Naive thymus-derived CD4-positive, alpha-beta T cell (primary cell): ENCODE results near the gene KRT71. TPM values are rescaled to one million over a fixed set of nuclear protein-coding genes. Genes with fewer than 3 reads are reported as not detected.
A peak's percentile ranks its signal among the peaks of the same experiment; 100 is the strongest.

ENCODE experiments used
- ATAC-seq: fragments of 150-1000 bp; cut with Tn5 transposase; 2 replicates; pipeline ENCODE4 v1.10.0; 2021; ENCODE audit warnings: mild to moderate bottlenecking, moderate library complexity
- CTCF ChIA-PET: fragments of 350-600 bp; sonication (Branson Sonifier 250); formaldehyde crosslinking; loops from one replicate; lab custom pipeline; 2021; ENCODE audit warnings: antibody characterized with exemption; lab: Charles Lee
- POLR2A ChIA-PET: fragments of 350-600 bp; sonication (Branson Sonifier 250); formaldehyde crosslinking; loops from one replicate; lab custom pipeline; 2021; ENCODE audit warnings: antibody characterized with exemption, inconsistent platforms; lab: Charles Lee
- DNase-seq, 9 donors: peaks; one replicate each; pipeline versions ENCODE4 v3.0.0 to v3.0.0-alpha.2; 2020 to 2022; ENCODE audit warnings: mixed read lengths in 1 of 9
- H3K27ac ChIP-seq: one replicate; pipeline ENCODE4 v1.7.0; 2013; ENCODE audit warnings: mild to moderate bottlenecking, low read depth, low read length, moderate library complexity
- H3K27me3 ChIP-seq, 2 donors: one replicate each; pipeline ENCODE4 v1.7.0; 2013; ENCODE audit warnings: low read length in 2 of 2, mild to moderate bottlenecking in 2 of 2, moderate library complexity in 2 of 2; ENCODE audit not compliant: control insufficient read depth in 2 of 2, insufficient read depth in 2 of 2
- H3K36me3 ChIP-seq, 3 experiments: 1 replicate in 2 of 3; 2 replicates in 1 of 3; pipeline ENCODE4 v1.7.0; 2013; ENCODE audit warnings: low read length in 3 of 3, mild to moderate bottlenecking in 3 of 3, moderate library complexity in 1 of 3; ENCODE audit not compliant: insufficient read depth in 3 of 3, control insufficient read depth in 2 of 3
- H3K4me1 ChIP-seq, 2 donors: one replicate each; pipeline ENCODE4 v1.7.0; 2013; ENCODE audit warnings: low read length in 2 of 2, mild to moderate bottlenecking in 2 of 2, moderate library complexity in 1 of 2; ENCODE audit not compliant: control insufficient read depth in 2 of 2, insufficient read depth in 2 of 2
- H3K4me3 ChIP-seq: 2 replicates; pipeline ENCODE4 v1.7.0; 2013; ENCODE audit warnings: mild to moderate bottlenecking, low read length
- H3K9me3 ChIP-seq, 3 experiments: 1 replicate in 2 of 3; 2 replicates in 1 of 3; pipeline ENCODE4 v1.7.0; 2013; ENCODE audit warnings: low read length in 3 of 3; ENCODE audit not compliant: control insufficient read depth in 2 of 3
- H3K27ac Mint-ChIP-seq, 9 donors: one replicate each; pipeline ENCODE4 v1.8.0; 2020 to 2022; ENCODE audit warnings: mixed read lengths in 9 of 9, mild to moderate bottlenecking in 8 of 9, moderate library complexity in 5 of 9, inconsistent platforms in 2 of 9
- H3K27me3 Mint-ChIP-seq, 5 donors: one replicate each; pipeline ENCODE4 v1.8.0; 2021 to 2022; ENCODE audit warnings: mixed read lengths in 5 of 5, mild to moderate bottlenecking in 1 of 5
- H3K36me3 Mint-ChIP-seq, 5 donors: one replicate each; pipeline ENCODE4 v1.8.0; 2020 to 2022; ENCODE audit warnings: mixed read lengths in 5 of 5, mild to moderate bottlenecking in 3 of 5, inconsistent platforms in 1 of 5
- H3K4me1 Mint-ChIP-seq, 7 donors: one replicate each; pipeline ENCODE4 v1.8.0; 2020 to 2022; ENCODE audit warnings: mixed read lengths in 7 of 7, mild to moderate bottlenecking in 3 of 7, inconsistent platforms in 1 of 7
- H3K4me3 Mint-ChIP-seq, 10 donors: one replicate each; pipeline ENCODE4 v1.8.0; 2020 to 2022; ENCODE audit warnings: mild to moderate bottlenecking in 10 of 10, mixed read lengths in 10 of 10, moderate library complexity in 6 of 10, inconsistent platforms in 2 of 10
- H3K9me3 Mint-ChIP-seq, 11 donors: one replicate each; pipeline ENCODE4 v1.8.0; 2020 to 2022; ENCODE audit warnings: mixed read lengths in 11 of 11, mild to moderate bottlenecking in 4 of 11, inconsistent platforms in 1 of 11, moderate library complexity in 1 of 11
- intact Hi-C, 2 donors: fragments of 100-400 bp; cut with micrococcal nuclease; formaldehyde crosslinking; loops; one replicate each; pipeline ENCODE4 v1.15.1; 2023
- polyA plus RNA-seq, 2 donors: library from polyadenylated mRNA; unstranded; fragments of 300-500 nt; fragmentation: Illumina TruSeq; gene quantifications; one replicate each; pipeline ENCODE4 v1.2.3, GENCODE V29; 2021
- total RNA-seq, 6 experiments: library from RNA in 5 of 6; stranded (reverse) in 5 of 6; gene quantifications; 1 replicate in 5 of 6; 2 replicates in 1 of 6; pipeline ENCODE4 v1.2.3 and lab custom pipeline; 2021 to 2026

Gene KRT71
- total and polyA plus RNA-seq, 7 experiments from 2014 or later = not detected

GRCh38 chr12:52514471-52515318 lies 38.2 kb downstream of the KRT71 start:
- CTCF ChIA-PET = interaction anchor here (0.6 kb wide), 1 partner anchor 356 kb away, joined by 5 read pairs; no protein-coding TSS in a partner anchor
- H3K27ac ChIP-seq = no peak overlapping the region
- peaks cover 0 to 4% (median 0%) of the 10 kb centered on the region in 3 experiments for H3K9me3 ChIP-seq
- no peak for ATAC-seq
- peaks cover 5 to 22% (median 8%) of the 10 kb centered on the region in 5 donors for H3K27me3 Mint-ChIP-seq
- no peaks in the 10 kb centered on the region for H3K36me3 ChIP-seq
- H3K9me3 Mint-ChIP-seq = peaks cover 0 to 16% (median 4%) of the 10 kb centered on the region in 11 donors
- no peak for DNase-seq
- no peak overlapping the region for H3K4me3 ChIP-seq
- POLR2A ChIA-PET = no interaction called here
- no peaks in the 10 kb centered on the region for H3K4me1 ChIP-seq
- H3K4me3 Mint-ChIP-seq = no peak overlapping the region
- peaks cover 0 to 6% (median 0%) of the 10 kb centered on the region in 5 donors for H3K36me3 Mint-ChIP-seq
- H3K27me3 ChIP-seq = no peaks in the 10 kb centered on the region
- no peak overlapping the region for H3K27ac Mint-ChIP-seq
- intact Hi-C loops = no loop called here
- no peaks in the 10 kb centered on the region for H3K4me1 Mint-ChIP-seq

- H3K4me1 Mint-ChIP-seq = no peaks in the 10 kb centered on the region
- H3K4me3 ChIP-seq = no peak overlapping the region
- no peak for ATAC-seq
- H3K4me3 Mint-ChIP-seq = no peak overlapping the region
- no peaks in the 10 kb centered on the region for H3K4me1 ChIP-seq
- no peaks in the 10 kb centered on the region for H3K36me3 ChIP-seq
- H3K9me3 Mint-ChIP-seq = peaks cover 0 to 16% (median 4%) of the 10 kb centered on the region in 11 donors
- H3K36me3 Mint-ChIP-seq = peaks cover 0 to 6% (median 0%) of the 10 kb centered on the region in 5 donors
- H3K27ac ChIP-seq = no peak overlapping the region
- intact Hi-C loops = no loop called here
- H3K9me3 ChIP-seq = peaks cover 0 to 4% (median 0%) of the 10 kb centered on the region in 3 experiments
- DNase-seq = no peak
- ChIA-PET CTCF (no interaction called here), POLR2A (no interaction called here)
- no peak overlapping the region for H3K27ac Mint-ChIP-seq
- H3K27me3 Mint-ChIP-seq = peaks cover 5 to 25% (median 12%) of the 10 kb centered on the region in 5 donors
- H3K27me3 ChIP-seq = no peaks in the 10 kb centered on the region
Measured at GRCh38 chr12:52513736-52514135, 39.2 kb downstream of the KRT71 start.

- POLR2A ChIA-PET = no interaction called here
Measured at GRCh38 chr12:52508211-52508610, 44.7 kb downstream of the KRT71 start.

GRCh38 chr12:52506858-52507715 lies 45.9 kb downstream of the KRT71 start:
- ATAC-seq = peak; percentile 60

More at GRCh38 chr12:52508211-52508610, 44.7 kb downstream of the KRT71 start:
- intact Hi-C loops = loop anchor here (5.0 to 10.0 kb wide), 2 partner anchors 133 to 356 kb away; no protein-coding TSS in a partner anchor
- peaks cover 0 to 3% (median 0%) of the 10 kb centered on the region in 7 donors for H3K4me1 Mint-ChIP-seq
- H3K36me3 Mint-ChIP-seq = peaks cover 0 to 6% (median 0%) of the 10 kb centered on the region in 5 donors
- Histone ChIP-seq H3K9me3 (peaks cover 0 to 4% (median 0%) of the 10 kb centered on the region in 3 experiments), H3K27me3 (no peaks in the 10 kb centered on the region), H3K4me3 (no peak overlapping the region), H3K4me1 (no peaks in the 10 kb centered on the region), H3K36me3 (no peaks in the 10 kb centered on the region), H3K27ac (no peak overlapping the region)
- H3K9me3 Mint-ChIP-seq = peaks cover 0 to 16% (median 4%) of the 10 kb centered on the region in 11 donors
- no peak for DNase-seq
- CTCF ChIA-PET = no interaction called here
- H3K4me3 Mint-ChIP-seq = no peak overlapping the region
- no peak for ATAC-seq
- peaks cover 18 to 47% (median 39%) of the 10 kb centered on the region in 5 donors for H3K27me3 Mint-ChIP-seq
- no peak overlapping the region for H3K27ac Mint-ChIP-seq

GRCh38 chr12:52502877-52503276 lies 50.1 kb downstream of the KRT71 start:
- Mint-ChIP-seq H3K9me3 (peaks cover 0 to 5% (median 3%) of the 10 kb centered on the region in 11 donors), H3K27me3 (peaks cover 12 to 48% (median 29%) of the 10 kb centered on the region in 5 donors), H3K4me3 (no peak overlapping the region), H3K4me1 (peaks cover 0 to 3% (median 0%) of the 10 kb centered on the region in 7 donors), H3K27ac (no peak overlapping the region), H3K36me3 (no peaks in the 10 kb centered on the region)
- POLR2A ChIA-PET = no interaction called here
- ATAC-seq = no peak
- Histone ChIP-seq H3K27me3 (no peaks in the 10 kb centered on the region), H3K4me1 (no peaks in the 10 kb centered on the region), H3K4me3 (no peak overlapping the region), H3K27ac (no peak overlapping the region), H3K36me3 (no peaks in the 10 kb centered on the region), H3K9me3 (no peaks in the 10 kb centered on the region)
- CTCF ChIA-PET = no interaction called here
- DNase-seq = no peak
- intact Hi-C loops = loop anchor here in 1 of 2 donors (10.0 kb wide), 1 partner anchor 128 kb away; no protein-coding TSS in a partner anchor

More at GRCh38 chr12:52506858-52507715, 45.9 kb downstream of the KRT71 start:
- no peak overlapping the region for H3K4me3 ChIP-seq
- no peak overlapping the region for H3K27ac Mint-ChIP-seq
- H3K4me3 Mint-ChIP-seq = no peak overlapping the region
- DNase-seq = peak in 5 of 9 donors; percentile 13 to 37 (median 26)
- peaks cover 0 to 6% (median 0%) of the 10 kb centered on the region in 5 donors for H3K36me3 Mint-ChIP-seq
- no peak overlapping the region for H3K27ac ChIP-seq
- ChIA-PET POLR2A (no interaction called here), CTCF (interaction anchor here (0.8 kb wide), 1 partner anchor 104 kb away, joined by 3 read pairs; no protein-coding TSS in a partner anchor)
- intact Hi-C loops = loop anchor here (1.0 to 10.0 kb wide), 3 partner anchors 132 to 355 kb away; no protein-coding TSS in a partner anchor
- H3K36me3 ChIP-seq = no peaks in the 10 kb centered on the region
- H3K27me3 ChIP-seq = no peaks in the 10 kb centered on the region
- H3K4me1 ChIP-seq = no peaks in the 10 kb centered on the region
- peaks cover 0 to 4% (median 0%) of the 10 kb centered on the region in 3 experiments for H3K9me3 ChIP-seq
- H3K27me3 Mint-ChIP-seq = peaks cover 18 to 49% (median 36%) of the 10 kb centered on the region in 5 donors
- peaks cover 0 to 16% (median 4%) of the 10 kb centered on the region in 11 donors for H3K9me3 Mint-ChIP-seq
- H3K4me1 Mint-ChIP-seq = peaks cover 0 to 3% (median 0%) of the 10 kb centered on the region in 7 donors

- no peaks in the 10 kb centered on the region for H3K9me3 ChIP-seq
- Mint-ChIP-seq H3K27ac (no peak overlapping the region), H3K36me3 (no peaks in the 10 kb centered on the region), H3K4me1 (no peaks in the 10 kb centered on the region), H3K4me3 (no peak overlapping the region), H3K9me3 (peaks cover 0 to 5% (median 3%) of the 10 kb centered on the region in 11 donors), H3K27me3 (peaks cover 6 to 38% (median 22%) of the 10 kb centered on the region in 5 donors)
- H3K4me1 ChIP-seq = no peaks in the 10 kb centered on the region
- H3K27ac ChIP-seq = no peak overlapping the region
- ChIA-PET CTCF (interaction anchor here (0.6 to 0.7 kb wide), 2 partner anchors 88 to 288 kb away, joined by 3 to 5 read pairs; no protein-coding TSS in a partner anchor), POLR2A (no interaction called here)
- DNase-seq = no peak
- H3K4me3 ChIP-seq = no peak overlapping the region
- intact Hi-C loops = loop anchor here in 1 of 2 donors (10.0 kb wide), 1 partner anchor 127 kb away; no protein-coding TSS in a partner anchor
- H3K27me3 ChIP-seq = no peaks in the 10 kb centered on the region
- no peaks in the 10 kb centered on the region for H3K36me3 ChIP-seq
- no peak for ATAC-seq
Measured at GRCh38 chr12:52501490-52501889, 51.5 kb downstream of the KRT71 start.
